Loucy (cell line): Measurements from ENCODE around the gene MCF2L2.
"Not testable (repeated sequence)": the region's sequence is repeated elsewhere in the genome, so short reads cannot be mapped to it uniquely, and the experiment has no call there.

Experiments used
- H2AFZ ChIP-seq: fragments of 200-600 bp; sonication (generic); 2 replicates; pipeline ENCODE4 v1.6.0; 2016; ENCODE audit warnings: antibody characterized with exemption, mild to moderate bottlenecking, low read length, moderate library complexity
- H3F3A ChIP-seq: fragments of 200-600 bp; 2 replicates; pipeline ENCODE4 v1.6.0; 2016; ENCODE audit warnings: antibody characterized with exemption, low read depth, mild to moderate bottlenecking
- H3K27me3 ChIP-seq: fragments of 200-600 bp; sonication (generic); 2 replicates; pipeline ENCODE4 v1.6.1; 2014; ENCODE audit warnings: low read length, mild to moderate bottlenecking; ENCODE audit not compliant: insufficient read depth, poor library complexity, severe bottlenecking
- H3K36me3 ChIP-seq: fragments of 200-600 bp; sonication (generic); 2 replicates; pipeline ENCODE4 v1.6.1; 2016; ENCODE audit warnings: low read length; ENCODE audit not compliant: insufficient read depth
- H3K4me1 ChIP-seq: fragments of 200-600 bp; sonication (generic); 2 replicates; pipeline ENCODE4 v1.5.1; 2014; ENCODE audit warnings: low read length, mild to moderate bottlenecking; ENCODE audit not compliant: insufficient read depth, poor library complexity, severe bottlenecking
- H3K4me2 ChIP-seq: fragments of 200-600 bp; sonication (generic); 2 replicates; pipeline ENCODE4 v1.6.0; 2014; ENCODE audit warnings: antibody characterized with exemption, low read length, low read depth, mild to moderate bottlenecking; ENCODE audit not compliant: poor library complexity, severe bottlenecking
- H3K4me3 ChIP-seq: fragments of 200-600 bp; sonication (generic); 2 replicates; pipeline ENCODE4 v1.5.1; 2014; ENCODE audit warnings: low read length, mild to moderate bottlenecking, mixed read lengths; ENCODE audit not compliant: poor library complexity, severe bottlenecking
- H3K79me2 ChIP-seq: fragments of 200-600 bp; sonication (generic); 2 replicates; pipeline ENCODE4 v1.6.1; 2014; ENCODE audit warnings: low read length; ENCODE audit not compliant: insufficient read depth
- H3K9ac ChIP-seq: fragments of 200-600 bp; sonication (generic); 2 replicates; pipeline ENCODE4 v1.6.0; 2014; ENCODE audit warnings: mild to moderate bottlenecking, low read depth, low read length, moderate library complexity; ENCODE audit not compliant: poor library complexity, severe bottlenecking
- H3K9me2 ChIP-seq: fragments of 200-600 bp; sonication (generic); replicated peaks from 2 replicates; pipeline ENCODE4 v1.6.1; 2016; ENCODE audit warnings: low read depth, low read length, mixed read lengths
- H3K9me3 ChIP-seq: fragments of 200-600 bp; sonication (generic); 2 replicates; pipeline ENCODE4 v1.6.1; 2014; ENCODE audit warnings: mild to moderate bottlenecking, antibody characterized with exemption, low read length, low read depth; ENCODE audit not compliant: insufficient read depth
- H4K20me1 ChIP-seq: fragments of 200-600 bp; sonication (generic); 2 replicates; pipeline ENCODE4 v1.6.0; 2014; ENCODE audit warnings: antibody characterized with exemption, low read length, mild to moderate bottlenecking; ENCODE audit not compliant: insufficient read depth, poor library complexity, severe bottlenecking
- CTCF ChIP-seq: fragments of 200-600 bp; sonication (generic); conservative IDR thresholded peaks from 2 replicates; pipeline ENCODE4 v1.5.1; 2014; ENCODE audit warnings: mild to moderate bottlenecking, antibody characterized with exemption, low read length
- EZH2phosphoT487 ChIP-seq: fragments of 200-600 bp; IDR thresholded peaks from 2 replicates; pipeline ENCODE4 v1.6.1; 2018; ENCODE audit warnings: antibody characterized with exemption, mild to moderate bottlenecking, moderate library complexity, borderline replicate concordance

MCF2L2 gene

GRCh38 chr3:183230826-183231225 is 197.6 kb downstream of the MCF2L2 start:
- no peaks in the 10 kb centered on the region for H3K4me1 ChIP-seq
- H3K4me3 ChIP-seq = no peak overlapping the region
- no peaks in the 10 kb centered on the region for H3K27me3 ChIP-seq
- no peaks in the 10 kb centered on the region for H4K20me1 ChIP-seq
- H3K4me2 ChIP-seq = no peak overlapping the region
- no peaks in the 10 kb centered on the region for H3K9me3 ChIP-seq
- no peaks in the 10 kb centered on the region for H3K36me3 ChIP-seq
- no peaks in the 10 kb centered on the region for H3K9me2 ChIP-seq
- TF ChIP-seq EZH2phosphoT487 (no peak), CTCF (no peak)
- H3K79me2 ChIP-seq = no peaks in the 10 kb centered on the region
- no peak overlapping the region for H3K9ac ChIP-seq
- no peak overlapping the region for H2AFZ ChIP-seq
- H3F3A ChIP-seq = no peaks in the 10 kb centered on the region

- H3K9ac ChIP-seq, H3K9me3 ChIP-seq, H3K79me2 ChIP-seq, H2AFZ ChIP-seq, H3K36me3 ChIP-seq, H3K4me1 ChIP-seq, H4K20me1 ChIP-seq, H3K4me2 ChIP-seq, H3F3A ChIP-seq, H3K27me3 ChIP-seq, H3K4me3 ChIP-seq, H3K9me2 ChIP-seq: not testable (repeated sequence)
Measured at GRCh38 chr3:183230251-183230650, 198.2 kb downstream of the MCF2L2 start.

GRCh38 chr3:183229178-183229577 is 199.2 kb downstream of the MCF2L2 start:
- no peak overlapping the region for H3K9ac ChIP-seq
- H3K36me3 ChIP-seq = no peaks in the 10 kb centered on the region
- no peaks in the 10 kb centered on the region for H3K9me2 ChIP-seq
- H3K4me3 ChIP-seq = no peak overlapping the region
- no peak for TF ChIP-seq EZH2phosphoT487
- no peak for TF ChIP-seq CTCF
- H3F3A ChIP-seq = no peaks in the 10 kb centered on the region
- H2AFZ ChIP-seq = no peak overlapping the region
- no peak overlapping the region for H3K4me2 ChIP-seq
- no peaks in the 10 kb centered on the region for H3K27me3 ChIP-seq
- H4K20me1 ChIP-seq = no peaks in the 10 kb centered on the region
- H3K4me1 ChIP-seq = peaks cover 3% of the 10 kb centered on the region
- H3K79me2 ChIP-seq = no peaks in the 10 kb centered on the region
- H3K9me3 ChIP-seq = no peaks in the 10 kb centered on the region

GRCh38 chr3:183227586-183227985 is 200.8 kb downstream of the MCF2L2 start:
- TF ChIP-seq CTCF (no peak), EZH2phosphoT487 (no peak)
- Histone ChIP-seq H3K9me3 (no peaks in the 10 kb centered on the region), H3K9ac (no peak overlapping the region), H3K9me2 (no peaks in the 10 kb centered on the region), H3K36me3 (no peaks in the 10 kb centered on the region), H3K4me2 (no peak overlapping the region), H4K20me1 (no peaks in the 10 kb centered on the region), H3K79me2 (no peaks in the 10 kb centered on the region), H3K27me3 (no peaks in the 10 kb centered on the region), H3K4me1 (peaks cover 3% of the 10 kb centered on the region), H2AFZ (no peak overlapping the region), H3F3A (no peaks in the 10 kb centered on the region), H3K4me3 (no peak overlapping the region)
